MG63 (cell line): Measurements from ENCODE around the gene SORCS2. TPM values are rescaled to one million over a fixed set of nuclear protein-coding genes. Genes with fewer than 3 reads are reported as not detected.
"Not testable (repeated sequence)": the region's sequence is repeated elsewhere in the genome, so short reads cannot be mapped to it uniquely, and the experiment has no call there.

ENCODE experiments used
- DNase-seq: peaks from one replicate; pipeline ENCODE4 v3.0.0-alpha.2; 2020
- H3K27me3 ChIP-seq: fragments of 250-450 bp; sonication (Bioruptor Pico); 2 replicates; pipeline ENCODE4 v1.5.1; 2020; ENCODE audit warnings: mild to moderate bottlenecking, moderate library complexity
- H3K36me3 ChIP-seq: fragments of 250-450 bp; sonication (Bioruptor Pico); 2 replicates; pipeline ENCODE4 v1.5.1; 2020; ENCODE audit warnings: mild to moderate bottlenecking, moderate library complexity
- H3K4me3 ChIP-seq: fragments of 250-450 bp; sonication (Bioruptor Pico); 2 replicates; pipeline ENCODE4 v1.5.1; 2020; ENCODE audit warnings: mild to moderate bottlenecking, moderate library complexity
- H3K9me3 ChIP-seq: fragments of 250-450 bp; sonication (Bioruptor Pico); 2 replicates; pipeline ENCODE4 v1.5.1; 2020; ENCODE audit warnings: mild to moderate bottlenecking, moderate library complexity
- total RNA-seq: library from RNA; depleted of rRNA; stranded (reverse); fragments of >200 nt; shearing (Covaris generic); gene quantifications from 2 replicates; pipeline ENCODE4 v1.2.3, GENCODE V29; 2014; ENCODE audit warnings: low replicate concordance

SORCS2 gene
- total RNA-seq, 1 experiment from 2014 or later: 1.5 TPM

DNA sequence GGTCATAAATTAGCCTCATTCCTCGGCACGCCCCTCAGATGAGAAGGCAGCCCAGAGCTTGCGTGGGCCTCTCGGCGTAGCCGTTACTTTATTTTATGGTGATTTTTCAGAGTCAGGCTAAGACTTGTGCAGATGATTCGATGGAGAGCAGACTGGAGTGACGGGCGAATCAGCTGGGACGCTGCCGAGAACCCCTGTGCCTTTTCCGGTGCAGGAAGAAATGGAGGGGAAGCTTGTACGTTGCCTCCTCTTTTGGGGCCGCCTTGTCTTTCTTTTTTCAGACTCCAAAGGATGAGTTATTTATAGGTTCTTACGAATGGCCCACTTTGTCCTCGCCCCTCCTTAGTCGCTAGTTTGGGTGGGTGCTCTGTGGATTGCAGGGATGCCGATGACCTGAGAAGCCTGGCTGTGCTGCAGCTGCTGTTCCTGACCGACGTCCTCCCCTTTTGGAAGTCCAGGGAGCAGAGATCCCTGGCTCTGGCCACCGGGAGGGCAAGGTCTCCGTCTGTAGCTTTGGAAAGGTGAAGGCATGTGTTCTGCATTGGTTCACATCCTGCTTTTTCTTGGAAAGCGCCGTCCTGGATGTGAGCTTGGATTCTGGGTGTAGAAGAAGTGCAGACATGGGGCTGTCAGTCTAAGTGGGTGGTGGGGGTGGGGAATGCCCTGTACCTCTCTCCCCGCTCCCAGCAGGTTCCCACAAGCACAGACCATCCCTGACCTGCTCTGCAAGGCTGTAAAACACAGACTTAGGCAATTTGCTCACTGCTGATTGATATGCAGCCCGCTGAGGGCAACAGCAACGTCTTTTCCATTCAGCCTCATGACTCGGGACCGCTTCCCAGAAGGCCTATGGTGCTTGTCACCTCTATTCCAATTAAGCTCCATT lies 9.3 kb downstream of the SORCS2 start:
- Histone ChIP-seq H3K4me3 (no peak overlapping the region), H3K27me3 (no peaks in the 10 kb centered on the region), H3K36me3 (no peaks in the 10 kb centered on the region), H3K9me3 (no peaks in the 10 kb centered on the region)
- no peak for DNase-seq

DNA sequence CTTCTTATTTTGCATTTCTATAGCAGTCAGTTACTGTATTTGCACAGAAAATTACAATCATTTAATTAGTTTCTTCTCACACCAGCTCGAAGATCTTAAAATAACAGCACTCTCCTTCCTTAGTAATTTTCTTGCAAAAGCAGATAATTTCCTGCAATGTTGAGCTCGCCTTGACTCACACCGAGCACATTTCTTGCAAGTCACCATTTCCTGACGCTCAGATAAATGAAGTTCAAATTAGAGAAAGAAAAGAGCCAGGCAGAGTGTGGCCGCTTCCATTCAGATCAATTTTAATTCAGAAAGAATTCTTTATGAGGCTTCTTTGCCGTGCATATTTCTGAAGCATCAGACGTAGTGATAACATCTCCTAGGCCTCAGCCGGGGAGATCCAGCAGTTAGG lies 10.1 kb downstream of the SORCS2 start:
- Histone ChIP-seq H3K36me3 (no peaks in the 10 kb centered on the region), H3K9me3 (no peaks in the 10 kb centered on the region), H3K4me3 (no peak overlapping the region), H3K27me3 (no peaks in the 10 kb centered on the region)
- no peak for DNase-seq

DNA sequence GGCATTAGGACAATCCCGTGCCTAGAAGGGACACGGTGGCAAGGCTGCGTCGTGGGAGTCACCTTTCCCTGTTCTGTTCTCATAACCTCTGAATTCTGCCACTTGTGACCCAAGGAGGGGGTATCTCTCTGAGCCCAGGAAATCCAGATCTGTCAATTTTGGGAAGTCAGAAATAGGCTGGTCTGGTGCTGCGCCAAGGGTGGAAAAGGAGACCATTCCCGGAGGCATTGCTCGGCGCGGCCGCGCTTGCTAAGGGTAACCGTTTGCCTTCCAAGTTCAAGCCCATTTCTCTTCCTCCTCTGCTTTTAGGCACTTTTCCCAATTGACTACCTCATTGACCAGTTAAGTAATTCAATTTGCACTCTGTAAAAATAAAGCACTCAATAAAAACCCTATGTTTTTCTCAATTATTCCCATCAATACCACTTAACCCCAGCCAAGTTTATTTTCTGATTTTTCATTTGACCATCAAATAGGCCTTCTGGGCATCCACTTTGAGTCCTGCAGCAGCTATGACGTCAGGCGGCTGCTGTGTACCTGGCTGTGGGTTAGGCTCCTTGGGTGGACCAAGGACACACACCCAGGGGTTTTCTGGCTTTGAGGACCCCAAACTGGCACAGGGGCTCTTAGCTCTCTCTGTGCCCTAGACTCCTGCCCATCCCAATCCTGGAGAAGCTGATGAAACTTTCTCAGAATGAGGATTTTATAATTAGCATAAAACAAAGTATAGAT lies 12.5 kb downstream of the SORCS2 start:
- DNase-seq: no peak
- no peaks in the 10 kb centered on the region for H3K27me3 ChIP-seq
- no peak overlapping the region for H3K4me3 ChIP-seq
- no peaks in the 10 kb centered on the region for H3K9me3 ChIP-seq
- H3K36me3 ChIP-seq: no peaks in the 10 kb centered on the region

DNA sequence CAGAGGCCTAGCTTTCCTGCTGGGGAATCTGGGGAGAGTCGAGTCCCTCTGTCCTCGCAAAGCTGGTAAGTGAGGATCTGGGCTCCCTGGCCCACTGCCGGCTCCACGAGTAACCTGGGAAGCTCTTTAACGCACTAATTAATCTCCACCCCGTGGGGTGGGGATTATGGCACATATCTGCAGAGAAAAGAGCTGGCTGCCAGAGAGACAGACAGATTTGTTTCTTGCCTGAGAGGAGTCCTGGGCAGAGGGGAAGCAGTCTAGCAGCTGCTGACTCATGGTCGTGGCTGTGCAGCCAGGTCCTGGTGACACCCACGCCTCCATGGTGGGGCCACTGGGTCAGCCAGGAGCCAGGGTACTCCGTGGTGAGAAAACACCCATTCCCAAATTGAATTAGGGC lies 14.0 kb downstream of the SORCS2 start:
- Histone ChIP-seq H3K4me3 (no peak overlapping the region), H3K27me3 (no peaks in the 10 kb centered on the region)
- peak; percentile 83 for DNase-seq

DNA sequence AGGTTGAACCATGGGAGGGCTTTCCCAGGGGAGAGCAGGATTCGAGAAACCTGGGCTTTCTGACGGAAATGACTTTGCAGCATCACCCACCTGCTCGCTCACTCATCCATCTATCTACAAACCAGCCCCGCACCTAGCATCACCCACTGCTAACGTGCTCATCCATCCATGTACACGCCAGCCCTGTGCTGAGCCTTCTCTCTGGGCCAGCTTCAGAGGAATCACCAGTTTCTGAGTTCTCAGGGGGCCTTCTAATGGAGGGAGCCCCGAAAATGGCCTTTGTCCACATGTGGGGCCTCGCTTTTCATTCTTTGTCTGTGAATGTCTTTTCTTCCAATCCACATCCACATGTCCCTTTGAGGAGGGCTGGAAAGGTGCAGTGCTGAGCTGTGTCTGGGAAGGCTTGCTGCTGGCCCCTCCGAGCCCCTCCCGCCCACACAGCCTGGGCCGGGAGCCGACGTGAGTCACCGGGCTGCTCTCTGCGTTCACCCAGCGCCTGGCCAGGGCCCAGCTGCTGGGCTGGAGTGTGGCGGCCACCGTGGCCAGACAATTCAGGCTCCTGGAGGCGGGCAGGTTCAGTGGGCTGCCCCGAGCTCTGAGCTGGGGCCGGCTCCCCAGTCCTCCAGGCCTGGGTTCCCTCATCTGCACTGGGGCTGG lies 14.7 kb downstream of the SORCS2 start:
- no peak overlapping the region for H3K4me3 ChIP-seq
- peak; percentile 92 for DNase-seq
- no peaks in the 10 kb centered on the region for H3K36me3 ChIP-seq
- no peaks in the 10 kb centered on the region for H3K27me3 ChIP-seq
- H3K9me3 ChIP-seq: no peaks in the 10 kb centered on the region

More for the DNA sequence above, 14.0 kb downstream of the SORCS2 start:
- Histone ChIP-seq H3K9me3 (no peaks in the 10 kb centered on the region), H3K36me3 (no peaks in the 10 kb centered on the region)

DNA sequence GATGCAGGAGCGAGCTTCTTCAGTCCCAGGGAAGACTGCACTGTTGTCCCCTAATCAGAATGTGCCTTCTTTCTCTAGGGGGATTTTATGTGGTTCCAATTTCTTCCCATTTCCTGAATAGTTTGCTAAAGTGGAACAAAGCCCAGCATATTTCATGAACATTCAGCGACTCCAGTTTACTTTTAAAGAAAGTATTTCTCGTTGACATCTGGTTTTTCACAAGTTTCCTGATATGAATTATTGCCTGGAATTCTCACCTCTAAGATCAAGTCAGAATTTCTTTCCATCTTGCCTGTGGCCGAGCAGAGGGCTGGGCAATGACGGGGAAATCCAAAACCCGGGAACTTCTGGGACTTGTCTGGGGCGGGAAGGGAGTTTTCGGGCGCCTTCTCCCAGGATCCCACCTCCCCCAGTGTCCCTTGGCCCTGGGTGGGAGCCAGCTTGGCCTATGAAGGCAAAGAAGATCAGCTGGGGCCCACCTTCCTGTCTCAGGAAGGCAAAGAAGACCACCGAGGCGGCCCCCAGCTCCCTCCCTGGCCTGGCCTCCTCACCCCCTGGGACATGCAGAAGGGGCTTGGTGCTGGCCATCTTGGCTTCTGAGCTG lies 15.4 kb downstream of the SORCS2 start:
- Histone ChIP-seq H3K27me3 (no peaks in the 10 kb centered on the region), H3K36me3 (no peaks in the 10 kb centered on the region), H3K4me3 (no peak overlapping the region), H3K9me3 (no peaks in the 10 kb centered on the region)
- no peak for DNase-seq

DNA sequence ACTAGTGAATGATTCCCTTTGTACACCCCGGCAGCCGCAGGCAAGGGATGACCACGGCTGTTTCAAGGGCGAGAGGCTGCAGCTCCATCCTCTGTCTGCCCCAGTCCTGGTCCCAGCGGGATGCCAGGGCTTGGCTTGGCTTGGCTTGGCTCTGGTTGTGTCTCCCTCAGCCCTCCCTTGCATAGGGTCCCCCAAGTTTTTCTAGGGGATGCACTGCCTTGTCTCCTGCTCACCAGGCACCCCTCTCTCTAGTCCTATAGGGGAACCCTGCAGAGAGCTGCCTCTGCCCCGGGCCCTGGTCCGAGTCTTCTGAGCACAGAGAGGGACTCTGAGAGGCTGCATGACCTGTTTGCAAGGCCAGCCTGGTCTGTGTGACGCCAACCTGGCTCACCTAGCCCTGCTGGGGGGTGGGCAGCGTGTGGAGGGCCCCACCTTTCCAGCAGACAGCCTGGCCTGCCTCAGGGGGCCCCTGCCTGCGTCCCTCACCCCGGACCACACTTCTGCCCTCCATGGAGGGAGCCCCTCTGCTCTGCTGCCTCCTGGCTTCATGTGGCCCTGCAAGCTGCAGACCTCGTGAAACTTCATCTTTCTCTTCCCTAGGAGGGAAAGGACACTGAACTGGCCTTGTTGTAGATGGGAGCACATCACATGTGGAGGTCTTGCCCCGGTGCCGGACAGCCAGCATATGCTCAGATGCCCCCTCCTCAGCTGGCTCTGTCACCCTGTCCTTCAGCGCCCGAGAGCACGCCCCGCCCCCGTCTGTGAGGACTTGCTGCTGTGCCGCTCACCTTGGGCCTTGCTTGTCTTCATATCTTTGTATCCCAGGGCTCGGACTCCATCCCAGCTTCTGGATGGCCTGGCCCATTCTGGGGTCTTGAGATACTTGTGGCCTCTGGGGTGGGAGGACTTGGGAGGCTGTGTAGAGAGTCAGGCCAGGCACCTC lies 16.4 kb downstream of the SORCS2 start:
- DNase-seq: no peak
- no peaks in the 10 kb centered on the region; the same call in 1 of the 2 replicates for H3K9me3 ChIP-seq
- no peaks in the 10 kb centered on the region for H3K36me3 ChIP-seq
- H3K4me3 ChIP-seq: no peak overlapping the region
- no peaks in the 10 kb centered on the region for H3K27me3 ChIP-seq

DNA sequence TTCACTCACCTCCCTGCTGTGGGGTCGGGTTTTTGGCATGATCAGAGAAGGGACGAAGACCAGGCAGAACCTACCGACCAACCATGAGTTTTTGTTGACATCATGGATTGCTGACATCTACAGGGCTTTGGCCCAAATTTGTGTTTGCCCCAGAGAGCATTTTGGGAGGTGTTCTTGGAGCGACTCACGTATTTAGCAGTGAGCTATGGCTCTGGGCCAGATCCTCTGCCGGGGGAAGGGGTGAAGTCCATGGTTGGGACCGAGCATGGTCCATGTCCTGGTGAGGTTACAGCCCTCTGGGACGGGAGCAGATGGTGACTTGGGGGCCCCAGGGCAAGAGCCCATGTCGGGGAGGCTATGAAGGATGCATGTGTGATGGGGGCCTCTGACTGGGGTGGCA lies 17.4 kb downstream of the SORCS2 start:
- Histone ChIP-seq H3K36me3 (no peaks in the 10 kb centered on the region), H3K4me3 (no peak overlapping the region), H3K27me3 (no peaks in the 10 kb centered on the region), H3K9me3 (no peaks in the 10 kb centered on the region; the same call in 1 of the 2 replicates)
- DNase-seq: peak; percentile 59

DNA sequence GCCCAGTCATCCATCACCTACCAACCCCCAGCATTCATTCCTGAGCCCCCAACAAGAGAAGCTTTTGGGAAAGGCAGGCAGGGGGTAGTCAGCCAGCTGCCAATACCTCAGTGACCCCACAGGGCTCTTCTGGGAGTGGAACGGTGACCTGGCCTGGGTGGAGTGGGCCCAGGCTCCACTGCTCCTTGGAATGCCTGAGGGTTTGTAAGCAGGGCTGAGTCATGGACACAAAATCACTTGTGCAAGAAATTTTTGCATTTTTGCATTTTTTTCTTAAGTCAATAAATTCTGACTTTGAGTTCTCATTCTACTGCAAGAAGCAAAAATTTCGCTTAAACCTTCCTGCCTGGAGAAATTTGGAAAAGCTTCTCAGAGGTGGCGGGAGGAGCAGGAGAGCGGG lies 18.5 kb downstream of the SORCS2 start:
- Histone ChIP-seq H3K4me3 (no peak overlapping the region), H3K36me3 (no peaks in the 10 kb centered on the region), H3K9me3 (no peaks in the 10 kb centered on the region; the same call in 1 of the 2 replicates), H3K27me3 (no peaks in the 10 kb centered on the region)
- DNase-seq: peak; percentile 56

DNA sequence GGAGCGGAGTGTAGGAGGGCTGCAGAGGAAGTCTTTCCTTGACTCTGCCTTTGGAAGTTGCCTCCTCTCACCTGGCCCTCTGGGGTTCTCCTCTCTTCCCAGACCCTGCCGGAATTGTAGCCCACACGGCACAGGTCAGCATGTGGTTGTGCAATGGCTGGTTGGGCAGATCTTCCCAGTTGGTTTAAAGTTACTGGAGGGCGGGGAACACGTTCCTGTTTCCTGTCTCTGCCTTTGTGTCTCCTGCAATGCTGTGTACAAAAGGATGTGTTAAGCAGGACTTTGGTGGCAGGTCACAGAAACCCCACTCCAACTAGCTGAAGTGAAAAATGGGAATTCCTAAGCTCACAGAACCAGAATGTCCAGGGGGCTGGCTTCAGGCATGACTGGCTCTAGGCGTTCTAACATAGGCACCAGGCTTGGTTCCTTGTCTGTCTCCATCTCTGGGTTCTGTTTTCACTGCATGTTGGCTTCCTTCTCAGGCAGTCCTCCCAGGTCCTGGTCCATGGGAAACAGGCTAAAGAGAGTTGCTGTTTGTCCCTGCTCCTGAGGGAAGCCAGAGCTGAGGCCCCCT lies 19.9 kb downstream of the SORCS2 start:
- no peaks in the 10 kb centered on the region for H3K36me3 ChIP-seq
- DNase-seq: no peak
- H3K9me3 ChIP-seq: no peaks in the 10 kb centered on the region; the same call in 1 of the 2 replicates
- no peaks in the 10 kb centered on the region for H3K27me3 ChIP-seq
- no peak overlapping the region for H3K4me3 ChIP-seq

DNA sequence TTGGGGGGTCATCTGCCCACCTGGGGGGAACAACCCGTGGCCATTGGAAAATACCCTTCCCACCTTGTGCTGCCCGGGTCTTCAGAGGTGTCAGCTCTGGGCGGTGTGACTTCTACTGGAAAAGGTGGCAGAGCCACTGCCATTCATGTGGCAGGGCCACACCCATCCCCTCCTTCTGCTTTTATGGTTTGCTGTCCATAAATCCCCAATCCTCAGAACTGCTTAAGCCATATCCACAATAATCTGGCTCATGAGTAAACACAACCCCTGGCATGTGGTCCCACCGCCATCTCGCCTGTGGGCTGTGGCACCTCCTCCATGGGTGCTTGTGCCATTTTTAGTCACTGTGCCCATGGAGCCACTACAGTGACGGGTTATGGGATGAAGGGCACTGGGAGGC lies 20.6 kb downstream of the SORCS2 start:
- no peaks in the 10 kb centered on the region for H3K27me3 ChIP-seq
- no peak for DNase-seq
- no peaks in the 10 kb centered on the region for H3K36me3 ChIP-seq
- H3K9me3 ChIP-seq: no peaks in the 10 kb centered on the region; the same call in 1 of the 2 replicates
- no peak overlapping the region for H3K4me3 ChIP-seq

DNA sequence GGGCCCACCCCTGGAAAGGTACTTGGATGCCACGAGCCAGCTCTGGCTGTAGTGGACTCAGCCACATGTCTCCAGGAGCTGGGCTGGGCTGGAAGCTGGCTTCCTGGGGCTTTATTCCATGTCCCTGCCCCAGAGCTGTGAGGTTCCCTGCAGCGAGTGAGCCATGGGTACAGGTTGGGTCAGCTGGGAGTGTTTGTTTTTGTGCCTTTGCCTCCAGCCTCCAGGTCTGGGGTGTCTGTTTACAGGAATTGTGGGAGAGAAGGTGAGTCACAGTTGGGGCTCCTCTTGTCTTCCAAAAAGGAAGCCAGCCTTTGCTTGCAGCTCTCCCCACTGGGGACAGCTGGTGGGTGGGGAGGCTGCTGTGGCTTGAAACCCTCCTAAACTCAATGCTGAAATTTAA lies 21.5 kb downstream of the SORCS2 start:
- Histone ChIP-seq H3K36me3 (no peaks in the 10 kb centered on the region), H3K4me3 (no peak overlapping the region)
- no peak for DNase-seq

DNA sequence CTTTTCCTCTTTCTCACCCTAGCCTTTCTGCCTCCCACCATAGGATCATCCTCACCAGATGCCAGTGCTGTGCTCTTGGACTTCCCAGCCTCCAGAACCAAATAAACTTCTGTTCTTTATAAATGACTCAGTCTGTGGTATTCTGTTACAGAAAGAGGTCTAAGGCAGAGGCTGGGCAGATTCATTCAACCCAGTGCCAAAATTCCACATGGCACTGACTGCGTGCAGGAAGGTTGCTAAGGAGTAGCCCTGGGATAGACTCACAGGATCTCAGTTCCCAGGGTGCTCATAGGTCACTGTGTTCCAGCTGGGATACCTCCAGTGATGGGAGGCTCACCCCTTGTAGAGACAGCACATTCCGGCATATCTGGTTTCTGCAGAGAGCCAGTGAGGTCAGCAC lies 22.0 kb downstream of the SORCS2 start:
- H3K27me3 ChIP-seq: no peaks in the 10 kb centered on the region
- H3K9me3 ChIP-seq: no peaks in the 10 kb centered on the region; the same call in 1 of the 2 replicates
- no peaks in the 10 kb centered on the region for H3K36me3 ChIP-seq
- no peak overlapping the region for H3K4me3 ChIP-seq
- DNase-seq: no peak

More for the DNA sequence above, 21.5 kb downstream of the SORCS2 start:
- Histone ChIP-seq H3K27me3 (no peaks in the 10 kb centered on the region), H3K9me3 (no peaks in the 10 kb centered on the region; the same call in 1 of the 2 replicates)

DNA sequence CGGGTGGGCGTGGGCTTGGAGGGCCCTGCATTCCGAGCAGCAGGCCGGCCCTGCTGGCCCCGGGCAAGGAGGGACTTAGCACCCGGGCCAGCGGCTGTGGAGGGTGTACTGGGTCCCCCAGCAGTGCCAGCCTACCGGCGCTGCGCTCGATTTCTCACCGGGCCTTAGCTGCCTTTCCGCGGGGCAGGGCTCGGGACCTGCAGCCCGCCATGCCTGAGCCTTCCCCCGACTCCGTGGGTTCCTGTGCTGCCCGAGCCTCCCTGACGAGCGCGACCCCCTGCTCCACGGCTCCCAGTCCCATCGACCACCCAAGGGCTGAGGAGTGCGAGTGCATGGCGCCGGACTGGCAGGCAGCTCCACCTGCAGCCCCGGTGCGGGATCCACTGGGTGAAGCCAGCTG lies 22.8 kb downstream of the SORCS2 start:
- not testable (repeated sequence) for H3K4me3 ChIP-seq, H3K9me3 ChIP-seq, H3K36me3 ChIP-seq, DNase-seq, H3K27me3 ChIP-seq

DNA sequence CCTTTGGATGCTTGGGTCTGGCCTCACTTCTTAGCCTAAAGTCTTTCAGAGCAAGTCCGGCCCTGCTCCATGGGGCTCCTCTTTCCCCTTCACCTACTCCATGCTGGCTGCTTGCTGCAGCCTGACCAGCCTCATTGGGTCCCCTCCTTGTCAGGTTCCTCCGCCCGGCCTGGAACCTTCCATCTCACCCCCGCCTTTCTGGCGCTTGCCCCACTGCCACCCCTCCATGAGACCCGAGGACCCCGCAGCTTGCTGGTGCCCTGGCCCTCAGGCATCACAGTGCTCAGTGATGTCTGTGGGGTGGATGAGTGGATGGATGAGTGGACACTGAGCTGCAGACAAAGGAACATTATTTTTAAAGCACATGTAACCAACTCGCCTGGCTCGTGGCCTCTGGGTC lies 24.7 kb downstream of the SORCS2 start:
- H3K9me3 ChIP-seq: no peaks in the 10 kb centered on the region; the same call in 1 of the 2 replicates
- no peak overlapping the region for H3K4me3 ChIP-seq
- H3K36me3 ChIP-seq: no peaks in the 10 kb centered on the region
- DNase-seq: no peak
- no peaks in the 10 kb centered on the region for H3K27me3 ChIP-seq
